HG03196 (cell line): ENCODE data around the gene DLG2.
"Not testable (repeated sequence)": the region's sequence is repeated elsewhere in the genome, so short reads cannot be mapped to it uniquely, and the experiment has no call there.

ENCODE experiments used
- ATAC-seq: cut with Tn5 transposase; IDR thresholded peaks from one replicate; pipeline ENCODE4 v1.9.1; 2021; ENCODE audit not compliant: unreplicated experiment

Gene DLG2

DNA sequence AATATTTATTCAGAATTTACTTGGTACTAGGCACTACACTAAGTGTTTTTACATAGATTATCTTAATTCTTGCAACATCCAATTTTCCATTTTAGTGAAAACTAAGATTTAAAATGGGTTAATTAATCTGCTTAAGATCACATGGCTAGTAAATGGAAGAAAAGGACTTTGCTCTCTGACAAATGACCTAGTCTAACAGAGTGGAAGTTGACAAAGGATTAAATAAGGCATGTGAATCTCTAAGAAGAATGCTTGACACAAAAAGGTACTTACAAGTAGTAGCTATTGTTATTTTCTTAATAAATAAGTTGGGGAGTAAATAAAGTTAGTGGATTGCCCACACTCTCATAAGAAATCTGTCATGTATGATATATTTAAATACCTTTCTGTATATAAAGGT, 584.8 kb downstream of the DLG2 start:
- ATAC-seq, result no peak

DNA sequence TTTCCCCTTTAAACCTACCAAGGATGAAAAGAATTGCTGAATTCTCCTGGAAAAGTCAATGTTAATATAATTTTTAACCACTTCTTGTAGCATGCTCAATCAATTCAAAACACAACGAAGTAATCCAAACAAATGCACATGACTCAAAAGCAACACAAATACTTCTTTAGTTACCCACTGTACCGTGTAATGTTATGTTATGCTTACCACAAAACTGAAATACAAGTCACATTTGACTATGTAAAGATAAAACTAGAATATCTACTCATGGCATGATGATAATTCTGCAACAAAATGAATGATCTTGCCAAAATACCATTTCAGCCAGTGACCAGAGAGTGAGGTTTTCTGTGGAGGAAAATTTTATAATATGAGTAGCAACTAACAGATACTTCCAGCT, 587.0 kb downstream of the DLG2 start:
- ATAC-seq, result no peak

DNA sequence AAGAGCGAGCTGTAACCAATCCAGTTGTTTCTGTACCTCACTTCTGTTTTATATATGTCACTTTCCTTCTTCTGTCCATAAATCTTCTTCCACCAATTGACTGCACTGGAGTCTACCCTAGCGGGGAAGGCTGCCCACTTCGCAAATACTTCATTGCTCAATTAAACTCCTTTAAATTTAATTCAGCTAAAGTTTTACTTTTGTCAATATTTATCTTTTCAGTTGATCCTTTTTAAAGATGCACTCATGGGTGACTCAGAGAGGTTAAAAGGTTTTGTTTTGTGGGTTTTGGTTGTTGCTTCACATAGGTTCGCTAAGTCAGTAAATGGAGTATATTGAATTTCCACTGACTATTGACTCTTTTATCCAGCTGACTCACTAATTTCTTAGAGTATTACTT, 597.2 kb downstream of the DLG2 start:
- no peak for ATAC-seq

DNA sequence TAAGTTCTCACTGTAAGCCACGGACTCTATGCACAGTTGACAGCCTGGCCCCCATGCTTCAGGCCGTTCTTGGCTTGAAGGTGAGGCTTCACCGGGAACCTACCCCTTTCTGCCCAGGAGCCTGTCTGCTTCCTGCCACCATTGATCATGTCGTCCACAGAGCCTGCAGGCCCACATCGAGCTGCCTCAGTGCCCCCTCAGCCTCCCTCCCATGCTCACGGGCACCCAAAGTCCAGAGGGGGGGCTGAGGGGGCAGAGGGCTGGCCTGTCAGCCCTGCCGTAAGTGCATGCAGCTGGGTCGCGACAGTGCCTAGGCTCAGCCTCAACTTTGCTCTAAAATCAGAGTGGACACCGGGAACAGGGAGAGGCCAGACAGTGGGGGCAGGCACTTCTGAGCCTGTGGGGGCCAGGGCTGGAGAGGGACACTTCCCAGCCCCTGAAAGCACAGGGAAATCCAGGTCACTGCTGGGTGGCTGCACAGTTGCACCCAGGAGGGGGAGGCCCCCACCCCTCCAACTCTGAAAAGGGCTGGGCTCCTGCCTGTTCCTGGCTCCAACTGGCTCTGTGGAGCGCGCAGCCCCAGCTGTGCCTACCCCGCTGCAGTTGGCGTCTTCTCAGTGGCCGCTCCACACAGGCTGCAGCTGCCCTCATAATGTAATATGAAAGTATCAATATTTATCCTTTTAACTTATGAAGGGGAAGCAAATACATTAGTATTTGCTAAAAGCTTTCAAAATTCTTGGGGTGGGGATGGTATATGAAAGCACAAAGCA, 598.6 kb downstream of the DLG2 start:
- ATAC-seq, result no peak

DNA sequence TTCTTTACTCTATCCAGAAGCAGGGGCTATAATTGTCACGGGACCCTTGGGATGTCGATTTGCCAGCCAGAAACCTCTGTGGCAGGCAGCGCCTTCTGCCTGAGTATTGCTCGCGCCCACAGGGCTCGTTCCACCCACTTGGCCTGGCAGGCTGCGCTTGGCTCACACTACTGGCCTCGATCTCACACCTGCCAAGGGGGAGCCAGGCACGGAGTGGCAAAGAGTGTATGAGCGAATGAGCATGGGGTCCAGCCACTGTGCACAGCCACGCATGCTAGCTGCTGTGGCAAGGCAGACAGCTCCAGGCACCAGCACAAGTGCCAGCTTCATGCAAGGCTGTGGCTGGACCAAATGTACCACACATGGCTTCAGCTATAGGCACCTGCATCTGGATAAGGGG, 599.8 kb downstream of the DLG2 start:
- ATAC-seq, result no peak

DNA sequence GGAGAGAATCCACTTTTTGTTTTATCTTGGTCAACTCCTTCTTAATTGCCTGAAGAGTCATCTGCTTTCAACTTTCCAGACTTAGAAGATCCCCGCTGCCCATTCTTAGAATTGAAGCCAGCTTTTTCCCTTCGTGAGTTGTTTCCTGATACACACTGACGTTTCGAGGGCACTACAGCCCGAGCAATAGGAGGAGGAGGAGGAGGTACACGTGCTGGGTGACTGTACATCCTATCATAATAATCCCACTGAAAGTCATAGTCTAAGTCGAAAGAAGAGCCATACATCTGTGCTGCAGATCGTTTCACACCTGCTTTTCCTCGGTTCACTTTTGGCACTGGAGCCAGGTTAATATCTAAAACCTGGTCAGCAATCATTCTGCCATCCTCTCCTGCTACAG, 606.1 kb downstream of the DLG2 start:
- ATAC-seq, result no peak

DNA sequence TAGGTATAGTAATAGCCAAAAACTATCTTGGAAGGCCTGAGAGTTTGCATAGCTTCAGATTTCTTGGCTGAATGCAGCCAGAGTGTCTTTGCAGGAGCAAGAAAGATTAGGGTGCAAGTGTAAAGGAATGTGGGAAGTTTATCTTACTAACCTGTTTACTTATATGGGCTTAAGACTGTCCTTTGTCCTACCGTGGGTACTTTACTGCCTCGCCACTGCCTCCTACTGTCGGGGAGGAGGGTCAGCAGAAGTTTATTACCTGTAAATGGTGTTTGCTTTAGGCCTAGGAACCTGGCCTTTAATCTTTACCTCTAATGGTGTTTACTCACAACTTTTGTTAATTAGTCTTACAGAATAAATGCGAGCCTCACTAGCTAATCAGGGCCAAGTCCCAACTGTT, 633.8 kb downstream of the DLG2 start:
- no peak for ATAC-seq

DNA sequence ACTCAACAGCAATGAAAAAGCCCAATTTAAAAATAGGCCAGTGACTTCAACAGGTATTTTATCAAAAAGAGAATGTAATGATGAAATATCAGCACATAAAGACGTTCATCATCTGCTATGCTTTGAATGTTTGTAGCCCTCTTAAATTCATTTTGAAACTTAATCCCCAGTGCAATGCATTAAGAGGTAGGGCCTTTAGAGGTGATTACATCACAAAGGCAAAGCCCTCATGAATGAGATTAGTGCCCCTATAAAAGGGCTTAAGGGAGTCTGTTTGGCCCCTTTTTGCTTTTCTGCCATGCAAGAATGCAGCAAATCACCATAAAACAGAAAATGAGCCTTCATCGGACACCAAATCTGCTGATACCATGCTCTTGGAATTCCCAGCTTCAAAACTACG, 637.0 kb downstream of the DLG2 start:
- no peak for ATAC-seq

DNA sequence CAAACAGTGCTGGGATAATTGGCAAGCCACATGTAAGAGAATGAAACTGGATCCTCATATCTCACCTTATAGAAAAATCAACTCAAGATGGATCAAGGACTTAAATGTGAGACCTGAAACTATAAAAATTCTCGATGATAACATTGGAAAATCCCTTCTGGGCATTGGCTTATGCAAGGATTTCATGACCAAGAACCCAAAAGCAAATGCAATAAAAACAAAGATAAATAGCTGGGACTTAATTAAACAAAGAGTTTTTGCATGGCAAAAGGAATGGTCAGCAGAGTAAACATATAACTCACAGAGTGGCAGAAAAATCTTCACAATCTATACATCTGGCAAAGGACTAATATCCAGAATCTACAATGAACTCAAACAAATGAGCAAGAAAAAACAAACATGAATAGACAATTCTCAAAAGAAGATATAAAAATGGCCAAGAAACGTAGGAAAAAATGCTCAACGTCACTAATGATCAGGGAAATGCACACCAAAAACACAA, 639.4 kb downstream of the DLG2 start:
- ATAC-seq, result not testable (repeated sequence)

DNA sequence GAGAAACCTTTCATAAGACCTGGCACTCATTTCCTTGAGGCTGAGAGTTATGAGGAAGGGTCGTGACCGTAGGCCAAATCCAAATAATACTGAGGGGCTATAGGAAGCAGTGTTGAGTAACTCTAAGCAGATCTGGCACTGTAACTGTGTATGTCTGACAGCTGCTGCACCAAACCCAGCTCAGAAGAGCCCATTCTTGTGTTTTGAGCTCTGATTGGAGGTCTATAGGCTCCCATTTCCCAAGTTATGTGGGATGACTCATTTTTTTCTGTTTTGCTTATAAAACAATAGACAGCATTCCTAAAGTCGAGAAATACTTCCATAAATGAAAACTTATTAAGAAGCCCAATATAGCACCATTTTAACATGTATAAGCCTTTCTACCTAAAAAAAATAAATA, 645.8 kb downstream of the DLG2 start:
- ATAC-seq, result no peak

DNA sequence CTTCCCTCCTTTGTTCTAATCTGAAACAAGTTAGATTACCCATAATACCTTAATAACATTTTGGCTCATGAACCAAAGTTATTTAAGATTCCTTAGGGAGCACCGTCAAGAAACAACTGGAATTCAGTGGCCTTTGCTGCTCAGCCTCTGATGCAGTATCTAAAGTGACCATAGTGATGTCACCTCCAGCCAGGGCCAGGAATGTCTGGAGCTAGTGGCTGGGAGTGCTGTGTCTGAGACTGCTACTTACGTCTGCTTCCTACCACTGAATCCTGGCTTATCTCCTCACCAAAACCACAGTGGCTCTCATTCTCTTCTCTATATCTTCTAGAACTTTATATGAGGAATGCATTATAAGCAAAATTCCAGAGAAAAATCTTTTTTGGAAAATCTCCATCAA, 658.0 kb downstream of the DLG2 start:
- ATAC-seq, result no peak

DNA sequence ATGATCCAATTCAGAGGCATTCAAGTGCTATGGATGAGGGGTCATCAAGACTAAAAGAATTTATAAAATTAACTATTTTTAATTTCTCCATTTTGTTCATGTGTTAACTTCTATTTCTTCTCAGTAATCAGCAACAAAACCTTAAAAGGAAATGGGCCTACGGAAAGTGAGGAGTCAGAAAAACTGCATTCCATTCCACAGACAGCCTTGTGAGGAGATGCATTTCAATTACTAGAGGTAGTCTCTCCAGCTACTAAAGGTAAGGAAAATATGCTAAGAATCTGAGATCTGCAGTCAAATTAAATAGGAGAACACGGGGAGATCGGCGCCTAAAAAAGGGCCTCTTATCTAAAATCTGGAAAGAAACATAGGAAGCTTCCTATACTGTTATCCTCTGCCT, 661.7 kb downstream of the DLG2 start:
- no peak for ATAC-seq

DNA sequence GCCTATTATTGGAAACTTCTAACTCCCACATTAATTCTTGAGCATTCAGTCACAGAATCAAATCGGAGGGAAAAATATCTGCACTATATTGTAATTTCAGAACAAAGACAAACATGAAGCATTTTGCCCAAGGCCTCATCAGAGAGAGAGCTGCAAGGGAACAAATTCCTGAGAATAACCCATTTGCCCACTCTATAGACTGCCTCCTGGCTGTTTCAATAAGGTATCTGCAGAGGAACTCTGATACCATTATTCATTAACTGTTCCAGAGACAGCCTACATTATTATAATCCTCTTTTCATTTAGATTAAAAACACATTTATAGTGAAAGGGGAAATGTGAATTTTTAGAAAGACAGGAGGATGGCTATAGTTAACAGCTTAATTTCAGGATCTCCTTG, 663.9 kb downstream of the DLG2 start:
- ATAC-seq, result no peak

DNA sequence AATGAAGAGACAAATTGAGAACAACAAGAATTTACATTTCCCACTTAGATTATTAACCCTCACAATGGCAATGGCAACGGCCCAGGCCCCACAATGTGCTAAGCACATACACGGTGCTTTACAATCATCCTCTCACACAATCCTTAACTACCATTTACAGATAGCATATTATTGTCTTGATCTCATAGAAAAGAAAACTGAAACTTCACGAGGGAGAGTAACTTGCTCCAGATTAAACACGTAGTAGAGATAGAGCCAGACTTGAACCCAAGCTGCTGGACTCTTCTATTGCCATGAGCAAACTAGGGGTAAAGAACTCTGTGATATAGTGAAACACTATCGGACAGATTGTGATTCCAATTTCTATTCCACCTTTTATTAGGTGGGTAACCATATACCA, 665.1 kb downstream of the DLG2 start:
- no peak for ATAC-seq

DNA sequence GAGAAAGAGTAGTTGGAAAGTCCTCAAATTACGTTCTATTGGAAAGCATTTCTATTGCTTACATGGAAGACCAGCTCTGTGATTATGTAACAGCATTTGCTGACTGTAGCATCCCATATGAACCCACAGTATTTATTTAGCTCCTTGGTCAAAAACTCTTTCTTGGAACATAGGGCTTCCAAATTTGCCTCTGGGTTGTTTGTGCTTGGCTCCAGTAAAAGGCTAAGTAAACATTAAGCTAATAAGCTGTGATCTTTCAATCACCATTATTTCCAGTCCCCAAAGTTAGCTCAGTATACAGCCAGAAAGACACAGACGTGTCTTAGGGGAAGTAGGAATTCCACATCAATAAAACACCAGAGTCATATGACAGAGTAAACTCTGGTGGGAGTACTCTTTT, 668.8 kb downstream of the DLG2 start:
- ATAC-seq, result no peak

DNA sequence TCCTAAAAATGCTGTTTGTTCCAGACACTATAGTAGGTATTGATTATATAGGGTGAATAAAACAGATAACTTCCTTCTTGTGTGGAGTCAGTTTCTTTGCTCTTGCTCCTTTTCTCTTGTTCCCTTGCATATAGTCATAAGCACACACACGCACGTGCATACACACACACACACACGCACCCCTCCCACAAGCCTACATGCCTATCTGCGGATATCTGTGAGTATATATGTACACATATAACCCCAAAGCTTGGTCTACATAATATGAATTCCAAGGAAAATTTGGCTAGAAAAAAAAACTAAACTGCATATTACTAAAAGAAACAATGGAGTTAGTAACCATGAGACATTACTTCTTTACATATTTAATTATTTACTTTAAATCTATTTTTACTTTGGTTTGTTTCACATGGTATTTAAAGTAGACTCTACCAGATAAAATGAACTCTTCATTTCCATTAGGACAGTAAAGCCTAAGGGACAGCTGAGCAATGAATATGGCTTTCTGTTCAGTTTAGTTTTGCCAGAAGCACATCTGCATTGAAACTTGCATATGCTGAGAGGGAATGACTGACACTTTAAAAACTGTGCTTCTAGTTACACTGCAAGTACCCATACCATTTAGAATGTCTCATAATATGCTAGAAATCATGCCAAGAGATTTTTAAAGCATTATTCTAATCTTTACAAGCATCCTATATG, 676.4 kb downstream of the DLG2 start:
- ATAC-seq, result no peak

DNA sequence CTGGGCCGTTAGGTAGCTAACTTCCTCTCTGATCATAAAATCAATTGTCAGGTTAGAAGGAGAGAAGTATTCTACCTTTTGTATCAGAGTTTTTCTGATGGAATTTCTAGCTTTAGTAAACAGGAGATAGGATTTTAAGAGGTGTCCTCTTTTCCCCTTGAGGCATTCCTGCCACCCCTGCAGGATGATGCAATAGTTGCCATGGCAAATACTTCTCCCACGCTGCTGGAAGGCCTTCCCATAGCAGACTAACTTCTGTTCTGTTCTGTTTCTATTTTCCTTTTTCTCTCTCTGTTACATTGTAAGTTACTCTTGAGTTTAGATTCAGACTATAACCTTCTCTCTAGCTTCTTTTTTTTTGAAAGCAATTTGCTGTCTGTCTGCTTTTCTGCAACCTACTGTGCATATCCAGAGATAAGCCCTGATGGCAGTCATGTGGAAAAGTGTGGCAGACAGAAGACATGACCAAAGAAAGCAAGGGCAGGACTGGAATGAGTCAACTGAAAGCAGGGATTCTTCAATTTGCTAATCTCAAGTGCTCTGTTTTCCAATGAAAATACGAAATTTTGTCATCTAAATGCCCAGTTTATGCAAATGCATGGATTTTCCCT, 679.1 kb downstream of the DLG2 start:
- ATAC-seq, result no peak

DNA sequence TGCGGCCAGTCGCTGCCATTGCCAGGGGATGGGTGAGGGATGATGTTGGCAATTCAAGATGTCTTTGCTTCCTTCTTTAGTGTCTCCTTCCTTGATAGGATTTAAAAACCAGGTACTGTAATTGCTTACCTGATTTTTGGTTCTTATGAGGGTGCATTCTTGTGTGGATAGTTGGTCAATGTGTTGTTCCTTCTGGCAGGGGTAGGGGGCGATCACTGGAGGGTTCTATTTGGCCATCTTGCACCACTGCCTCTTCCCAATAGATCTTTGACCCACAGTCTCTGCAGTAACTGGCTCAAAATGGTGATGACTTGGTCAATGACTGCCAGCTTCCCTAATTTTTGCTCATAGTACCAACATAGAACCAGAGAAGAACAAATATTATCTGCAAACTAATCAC, 680.1 kb downstream of the DLG2 start:
- no peak for ATAC-seq

DNA sequence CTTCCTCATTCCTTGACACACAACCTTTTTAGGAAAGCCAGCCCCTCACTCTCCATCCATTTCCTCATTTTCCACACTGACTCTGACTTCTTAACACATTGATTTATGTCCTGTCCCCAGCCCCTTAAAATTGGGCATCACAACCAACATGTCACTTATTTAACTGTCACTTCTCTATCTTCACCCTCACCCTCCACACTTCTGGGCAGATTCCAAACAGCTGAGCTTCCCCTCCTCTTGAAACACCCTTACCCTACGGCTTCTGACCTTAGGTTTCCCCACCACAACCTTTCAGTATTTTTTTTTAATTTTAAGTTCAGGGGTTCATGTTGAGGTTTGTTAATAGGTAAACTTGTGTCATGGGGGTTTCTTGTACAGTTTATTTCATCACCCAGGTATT, 696.3 kb downstream of the DLG2 start:
- no peak for ATAC-seq

DNA sequence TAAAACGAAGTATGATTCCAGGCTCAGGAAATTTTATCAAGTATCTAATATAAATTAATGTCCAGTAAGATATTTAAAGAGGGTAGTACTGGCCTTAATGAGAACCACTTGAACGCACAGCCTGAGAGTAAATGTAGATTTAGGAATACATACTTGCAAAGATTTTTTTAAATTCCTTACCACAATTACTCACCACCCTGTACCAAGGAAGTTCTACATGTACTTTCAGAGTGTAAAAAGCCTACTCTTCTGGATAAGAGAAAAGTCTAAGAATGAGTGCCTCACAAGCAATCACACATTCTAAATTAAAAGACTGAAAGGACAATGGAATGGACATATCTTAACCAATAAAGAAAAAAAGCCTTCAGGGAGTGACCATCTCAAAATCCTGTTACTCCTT, 697.4 kb downstream of the DLG2 start:
- ATAC-seq, result no peak

DNA sequence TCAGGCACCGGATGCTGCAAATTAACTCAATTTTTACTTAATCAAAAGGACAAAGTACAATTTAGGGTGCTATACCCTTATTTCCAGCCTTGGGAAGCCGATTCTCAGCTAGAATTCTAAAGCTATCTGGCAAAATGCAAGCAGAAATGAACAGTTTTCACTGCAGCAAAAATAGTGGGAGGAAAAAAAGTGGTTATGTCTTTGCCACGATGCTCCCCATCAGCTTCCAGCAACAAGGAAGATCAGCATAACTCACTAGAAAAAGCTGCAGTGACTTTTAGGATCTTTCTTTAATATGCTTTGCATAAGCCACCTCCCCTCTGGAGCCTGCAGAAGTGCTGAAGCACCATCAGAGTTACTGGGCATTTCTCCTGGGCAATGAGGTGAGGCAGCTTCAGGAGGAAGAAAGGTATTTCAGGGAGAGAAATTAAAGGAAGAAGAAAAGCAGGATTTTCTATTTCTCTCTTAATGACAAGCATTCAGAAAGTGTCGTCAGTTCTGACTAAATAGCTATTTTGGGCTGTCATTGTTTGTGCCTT, 702.9 kb downstream of the DLG2 start:
- ATAC-seq, result no peak

DNA sequence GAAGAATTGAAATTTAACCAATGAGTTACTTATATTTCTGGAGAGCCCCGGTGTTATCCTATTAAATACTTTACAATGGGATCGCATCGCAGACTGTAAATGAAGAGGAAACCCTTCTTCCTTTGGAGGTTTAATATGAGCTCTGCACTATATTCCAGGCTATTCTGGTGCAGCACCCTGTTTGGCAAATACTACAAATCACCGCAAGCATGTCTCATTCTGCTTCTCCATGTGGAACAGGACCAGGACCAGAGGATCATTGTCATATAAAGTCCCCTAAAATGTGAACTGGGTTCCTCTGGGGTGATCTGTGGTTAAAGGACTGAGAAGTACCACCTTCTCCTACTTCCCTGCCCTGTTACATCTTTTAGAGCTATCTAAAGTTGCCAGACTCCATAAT, 703.7 kb downstream of the DLG2 start:
- no peak for ATAC-seq
